Esophagus (tissue), 2 donors: ENCODE results near the gene MAGEC3. TPM values are rescaled to one million over a fixed set of nuclear protein-coding genes. Genes with fewer than 3 reads are reported as not detected.

Experiments used
- H3K27ac ChIP-seq, 2 donors: one replicate each; pipeline ENCODE4 v1.5.1; 2013; ENCODE audit warnings: low read depth in 2 of 2, mild to moderate bottlenecking in 2 of 2, inconsistent platforms in 1 of 2, low read length in 1 of 2, moderate library complexity in 1 of 2
- H3K27me3 ChIP-seq, 2 donors: one replicate each; pipeline ENCODE4 v1.6.1; 2013; ENCODE audit warnings: low read length in 2 of 2, control low read depth in 1 of 2, mild to moderate bottlenecking in 1 of 2; ENCODE audit not compliant: insufficient read depth in 2 of 2, control insufficient read depth in 1 of 2
- H3K36me3 ChIP-seq, 2 donors: one replicate each; pipeline ENCODE4 v1.6.1; 2013; ENCODE audit warnings: low read length in 1 of 2; ENCODE audit not compliant: control insufficient read depth in 2 of 2, insufficient read depth in 2 of 2
- H3K4me1 ChIP-seq, 2 donors: one replicate each; pipeline ENCODE4 v1.6.1; 2013; ENCODE audit warnings: low read length in 1 of 2; ENCODE audit not compliant: control insufficient read depth in 2 of 2, insufficient read depth in 2 of 2
- H3K4me3 ChIP-seq, 2 donors: one replicate each; pipeline ENCODE4 v1.5.1; 2013; ENCODE audit warnings: low read length in 2 of 2, mild to moderate bottlenecking in 2 of 2, low read depth in 1 of 2, moderate library complexity in 1 of 2
- H3K9me3 ChIP-seq, 2 donors: one replicate each; pipeline ENCODE4 v1.6.1; 2013; ENCODE audit warnings: mild to moderate bottlenecking in 2 of 2, low read depth in 1 of 2, low read length in 1 of 2, moderate library complexity in 1 of 2; ENCODE audit not compliant: control insufficient read depth in 2 of 2, insufficient read depth in 1 of 2
- WGBS, 2 donors: extraction: QIAGEN DNeasy Blood & Tissue Kit; methylation state at CpG; one replicate each; pipeline ENCODE4 v1.1.7; 2013; 5-methylcytosine and 5-hydroxymethylcytosine counted together
- polyA plus RNA-seq, 2 donors: library from polyadenylated mRNA; stranded (reverse); fragments of 200-250 nt; gene quantifications; one replicate each; pipeline ENCODE4 v1.2.3, GENCODE V29; 2013
- donor health status: healthy with polysubstance abuse.
- donor health status: Bipolar disorder and iron deficiency.

Gene MAGEC3, protein sequence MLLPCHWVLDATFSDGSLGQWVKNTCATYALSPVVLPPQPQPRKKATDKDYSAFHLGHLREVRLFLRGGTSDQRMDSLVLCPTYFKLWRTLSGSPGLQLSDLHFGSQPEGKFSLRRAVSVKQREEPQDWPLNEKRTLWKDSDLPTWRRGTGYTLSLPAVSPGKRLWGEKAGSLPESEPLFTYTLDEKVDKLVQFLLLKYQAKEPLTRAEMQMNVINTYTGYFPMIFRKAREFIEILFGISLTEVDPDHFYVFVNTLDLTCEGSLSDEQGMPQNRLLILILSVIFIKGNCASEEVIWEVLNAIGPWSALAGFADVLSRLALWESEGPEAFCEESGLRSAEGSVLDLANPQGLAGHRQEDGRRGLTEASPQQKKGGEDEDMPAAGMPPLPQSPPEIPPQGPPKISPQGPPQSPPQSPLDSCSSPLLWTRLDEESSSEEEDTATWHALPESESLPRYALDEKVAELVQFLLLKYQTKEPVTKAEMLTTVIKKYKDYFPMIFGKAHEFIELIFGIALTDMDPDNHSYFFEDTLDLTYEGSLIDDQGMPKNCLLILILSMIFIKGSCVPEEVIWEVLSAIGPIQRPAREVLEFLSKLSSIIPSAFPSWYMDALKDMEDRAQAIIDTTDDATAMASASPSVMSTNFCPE
- polyA plus RNA-seq, result not detected

DNA sequence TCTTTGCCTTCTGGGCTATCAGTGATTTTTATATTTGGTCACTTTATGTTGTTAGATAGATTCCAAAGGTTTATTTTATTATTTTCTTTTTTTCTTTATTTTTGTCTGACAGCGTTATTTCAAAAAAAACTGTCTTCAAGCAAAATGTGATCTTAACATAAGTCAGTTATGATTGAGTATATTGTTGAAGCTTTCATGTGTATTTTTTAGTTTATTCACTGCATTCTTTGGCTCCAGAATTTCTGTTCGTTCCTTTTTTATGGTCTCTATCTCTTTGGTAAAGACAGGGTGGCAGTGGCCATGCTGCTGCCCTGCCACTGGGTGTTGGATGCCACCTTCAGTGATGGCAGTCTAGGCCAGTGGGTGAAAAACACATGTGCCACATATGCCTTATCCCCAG, at the start of gene MAGEC3:
TSS of gene MAGEC3 (plus strand) at position 301 of the 400 bp plus-strand sequence. CDS start at position 301, 0 bp downstream.
- Histone ChIP-seq H3K4me3 (no peak within 1 kb of the TSS), H3K36me3 (no peaks in the 10 kb centered on the region), H3K9me3 (peaks cover 0 to 7% of the 10 kb centered on the region in 2 donors), H3K4me1 (no peaks in the 10 kb centered on the region), H3K27ac (no peak within 1 kb of the TSS), H3K27me3 (no peaks in the 10 kb centered on the region)
- 82% methylated on average over 2 of the region's 2 CpGs for WGBS, 2 donors

DNA sequence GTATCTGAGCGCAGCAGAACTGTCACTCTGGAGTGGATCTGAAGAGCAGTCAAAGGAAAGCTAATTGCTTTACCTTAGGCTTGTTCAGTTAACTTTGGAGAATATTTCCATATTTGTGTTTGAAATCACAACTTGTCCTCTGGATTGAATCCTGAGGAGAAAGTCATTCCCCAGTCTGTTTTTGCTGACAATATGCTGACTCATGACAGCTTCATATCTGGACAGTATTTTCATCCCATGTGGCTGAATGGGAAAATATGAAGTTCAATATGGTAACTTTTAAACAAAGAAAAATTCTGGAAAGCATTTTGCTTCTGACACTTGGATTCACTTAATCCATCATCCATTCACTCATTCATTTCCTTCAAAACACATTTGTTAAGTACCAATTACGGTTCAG, 46.3 kb upstream of the MAGEC3 start:
- Histone ChIP-seq H3K9me3 (no peaks in the 10 kb centered on the region), H3K4me1 (no peaks in the 10 kb centered on the region), H3K27ac (no peak overlapping the region), H3K36me3 (no peaks in the 10 kb centered on the region), H3K4me3 (no peak overlapping the region), H3K27me3 (no peaks in the 10 kb centered on the region)
- 75 to 80% methylated on average over 2 of the region's 2 CpGs for WGBS, 2 donors

DNA sequence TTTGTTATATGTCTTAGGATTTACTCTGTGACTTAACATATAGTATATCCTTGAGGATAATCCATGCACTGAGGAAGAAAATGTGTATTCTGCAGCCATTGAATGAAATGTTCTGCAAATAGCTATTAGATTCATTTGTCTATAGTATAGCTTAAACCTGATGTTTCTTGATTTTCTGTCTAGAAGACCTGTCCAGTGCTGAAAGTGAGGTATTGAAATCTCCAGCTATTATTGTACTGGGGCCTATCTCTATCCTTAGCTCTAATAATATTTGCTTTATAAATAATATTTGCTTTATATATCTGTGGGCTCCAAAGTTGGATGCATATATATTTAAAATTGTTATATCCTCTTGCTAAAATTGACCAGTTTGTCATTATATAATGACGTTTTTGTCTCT, 26.7 kb upstream of the MAGEC3 start:
- Histone ChIP-seq H3K27me3 (no peaks in the 10 kb centered on the region), H3K27ac (no peak overlapping the region), H3K36me3 (no peaks in the 10 kb centered on the region), H3K9me3 (no peaks in the 10 kb centered on the region), H3K4me1 (no peaks in the 10 kb centered on the region), H3K4me3 (no peak overlapping the region)
- WGBS, 2 donors, result 50 to 67% methylated on average over 1 of the region's 1 CpG

DNA sequence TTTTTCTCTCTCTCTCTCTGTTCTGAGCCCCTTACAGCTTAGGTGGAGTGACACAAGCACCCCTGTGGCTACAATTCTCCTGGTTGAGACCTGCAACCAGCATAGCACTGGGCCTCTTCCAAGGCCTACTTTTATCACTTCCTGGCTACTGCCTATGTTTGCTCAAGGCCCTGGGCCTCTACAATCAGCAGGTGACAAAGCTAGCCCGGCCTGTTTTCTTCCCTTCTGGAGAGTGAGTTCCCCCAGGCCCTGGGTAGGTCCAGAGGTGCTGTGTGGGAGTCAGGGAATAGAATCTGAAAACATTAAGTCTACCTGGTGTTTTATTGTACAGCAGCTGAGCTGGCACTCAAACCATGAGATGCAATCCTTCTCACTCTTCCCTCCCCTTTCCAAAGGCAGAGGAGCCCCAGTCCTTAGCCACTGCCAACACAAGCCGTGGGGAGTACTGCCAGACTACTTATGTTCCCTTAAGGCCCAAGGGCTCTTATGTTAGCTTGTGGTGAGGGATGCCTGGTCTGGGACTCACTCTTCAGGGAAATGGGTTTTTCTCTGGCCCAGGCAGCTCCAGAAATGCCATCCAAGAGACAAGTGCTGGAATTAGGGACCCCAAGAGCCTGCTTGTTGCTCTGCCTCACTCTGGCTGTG, 23.8 kb upstream of the MAGEC3 start:
- 39 to 40% methylated on average over 2 of the region's 2 CpGs for WGBS, 2 donors
- H3K4me1 ChIP-seq, result no peaks in the 10 kb centered on the region
- H3K27ac ChIP-seq, result no peak overlapping the region
- no peak overlapping the region for H3K4me3 ChIP-seq
- H3K9me3 ChIP-seq, result no peaks in the 10 kb centered on the region
- H3K27me3 ChIP-seq, result no peaks in the 10 kb centered on the region
- no peaks in the 10 kb centered on the region for H3K36me3 ChIP-seq

DNA sequence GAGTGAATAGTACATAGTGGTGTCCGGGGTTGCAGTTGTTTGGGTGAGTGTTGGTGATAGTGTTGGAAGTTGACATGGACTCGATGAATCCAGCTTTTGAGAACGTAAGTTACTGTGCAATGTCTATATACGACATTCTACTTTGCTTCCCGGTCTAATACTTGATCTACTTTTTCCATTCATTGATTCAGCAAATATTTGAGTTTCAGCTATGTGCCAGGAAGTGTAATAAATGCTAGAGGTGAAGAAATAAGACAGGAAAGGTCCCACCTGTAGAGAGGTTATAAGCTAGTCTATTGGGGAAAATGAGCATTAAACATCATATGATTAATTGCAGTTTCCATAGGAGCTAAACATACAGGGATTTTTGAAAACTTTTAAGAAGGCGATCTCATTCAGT, 22.2 kb upstream of the MAGEC3 start:
- Histone ChIP-seq H3K4me3 (no peak overlapping the region), H3K9me3 (no peaks in the 10 kb centered on the region), H3K4me1 (no peaks in the 10 kb centered on the region), H3K27me3 (no peaks in the 10 kb centered on the region), H3K36me3 (no peaks in the 10 kb centered on the region), H3K27ac (no peak overlapping the region)
- 80 to 81% methylated on average over 6 of the region's 6 CpGs for whole genome bisulfite sequencing, 2 donors

DNA sequence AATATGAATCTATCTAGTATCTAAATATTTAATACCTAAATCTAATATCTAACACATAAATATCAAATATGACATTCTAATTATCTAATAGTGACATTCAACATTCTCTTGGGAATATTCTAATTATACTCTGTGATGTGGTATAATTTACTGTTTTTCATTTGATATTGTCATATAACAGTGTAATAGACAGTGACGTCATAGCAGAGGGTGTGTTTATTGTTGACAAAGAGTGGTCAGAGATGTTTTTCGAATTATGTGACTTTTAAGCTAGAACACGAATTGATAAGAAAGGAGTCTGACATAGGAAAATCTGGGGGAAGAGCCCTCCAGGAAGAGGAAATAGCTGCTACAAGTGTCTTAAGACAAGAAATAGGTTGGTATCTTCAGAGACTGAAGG, 5.9 kb upstream of the MAGEC3 start:
- no peaks in the 10 kb centered on the region for H3K9me3 ChIP-seq
- H3K27me3 ChIP-seq, result no peaks in the 10 kb centered on the region
- H3K4me1 ChIP-seq, result no peaks in the 10 kb centered on the region
- 66 to 72% methylated on average over 3 of the region's 3 CpGs for WGBS, 2 donors
- no peak overlapping the region for H3K27ac ChIP-seq
- H3K4me3 ChIP-seq, result no peak overlapping the region
- H3K36me3 ChIP-seq, result no peaks in the 10 kb centered on the region

DNA sequence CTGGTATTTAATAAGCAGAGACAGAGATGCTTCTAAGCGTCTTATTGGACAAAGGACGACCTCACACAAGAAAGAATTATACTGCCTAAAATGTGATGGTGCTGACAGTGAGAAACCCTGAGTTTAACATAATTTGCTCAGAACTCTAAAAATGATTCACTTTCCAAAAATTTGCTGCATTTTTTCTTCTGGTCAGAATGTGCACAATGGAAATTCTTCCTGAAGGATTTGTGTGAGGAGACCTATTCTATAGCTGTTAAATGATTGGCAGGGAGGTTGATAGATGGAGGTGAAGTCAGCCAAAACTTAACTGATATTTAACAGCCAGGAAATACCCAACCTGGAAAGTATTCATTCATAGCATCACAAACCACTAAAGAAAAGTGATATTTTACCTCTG, 1.7 kb downstream of the MAGEC3 start:
- Histone ChIP-seq H3K4me1 (no peaks in the 10 kb centered on the region), H3K27ac (no peak overlapping the region), H3K36me3 (no peaks in the 10 kb centered on the region), H3K27me3 (no peaks in the 10 kb centered on the region), H3K4me3 (no peak overlapping the region), H3K9me3 (peaks cover 0 to 7% of the 10 kb centered on the region in 2 donors)
- WGBS, 2 donors, result 77 to 87% methylated on average over 2 of the region's 2 CpGs

DNA sequence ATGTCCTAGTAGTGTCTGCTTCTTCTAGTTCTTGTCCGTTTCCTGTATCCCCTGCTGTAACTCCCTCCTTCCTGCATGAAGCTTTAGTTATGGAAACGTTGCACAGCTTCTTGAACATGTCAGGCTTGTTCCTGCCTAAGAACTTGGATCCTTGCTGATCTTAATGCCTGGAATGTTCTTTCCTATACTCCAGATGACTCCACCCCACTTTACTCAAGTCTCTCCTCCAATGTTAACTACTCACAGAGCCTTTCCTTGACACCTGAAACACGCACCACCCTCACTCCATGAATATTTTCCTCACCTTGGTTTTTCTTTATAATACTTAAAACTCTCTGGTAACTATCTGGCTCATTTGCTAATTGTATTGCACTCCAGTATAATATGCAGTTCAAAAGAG, 19.4 kb downstream of the MAGEC3 start:
- H3K27me3 ChIP-seq, result no peaks in the 10 kb centered on the region
- H3K27ac ChIP-seq, result no peak overlapping the region
- H3K36me3 ChIP-seq, result no peaks in the 10 kb centered on the region
- 41 to 46% methylated on average over 3 of the region's 3 CpGs for WGBS, 2 donors
- no peak overlapping the region for H3K4me3 ChIP-seq
- no peaks in the 10 kb centered on the region for H3K4me1 ChIP-seq
- H3K9me3 ChIP-seq, result no peaks in the 10 kb centered on the region

DNA sequence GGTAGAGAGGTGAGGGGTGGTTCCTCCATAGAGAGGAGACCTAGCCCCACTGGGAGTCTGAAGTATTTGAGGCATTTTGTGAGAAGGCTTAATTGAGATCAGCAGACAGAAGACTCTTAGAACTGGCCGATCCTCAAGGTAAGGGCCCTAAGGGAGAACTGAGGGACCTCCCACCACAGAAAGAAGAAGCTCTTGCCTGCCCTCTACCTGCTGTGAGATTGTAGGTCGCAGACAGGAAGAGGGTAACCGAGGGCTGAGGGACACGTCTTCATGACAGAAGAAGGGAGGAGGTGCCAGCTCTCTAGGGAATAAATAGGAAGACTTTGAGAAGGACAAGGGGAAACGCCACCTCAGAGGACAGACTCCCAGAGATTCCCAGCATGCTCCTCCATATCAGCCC, 41.5 kb downstream of the MAGEC3 start:
- no peaks in the 10 kb centered on the region for H3K9me3 ChIP-seq

More for the DNA sequence above, 41.5 kb downstream of the MAGEC3 start:
- Histone ChIP-seq H3K4me1 (no peaks in the 10 kb centered on the region), H3K27ac (no peak overlapping the region), H3K27me3 (peaks cover 0 to 3% of the 10 kb centered on the region in 2 donors), H3K4me3 (no peak overlapping the region), H3K36me3 (no peaks in the 10 kb centered on the region)
- WGBS, 2 donors, result 70 to 81% methylated on average over 5 of the region's 5 CpGs
